HepG2 (cell line): ENCODE results near the gene PRKCD. TPM values are rescaled to one million over a fixed set of nuclear protein-coding genes. Genes with fewer than 3 reads are reported as not detected.

Experiments used
- ATAC-seq: fragments of 200-7000 bp; cut with Tn5 transposase; 3 replicates; pipeline ENCODE4 v1.9.1; 2020; ENCODE audit warnings: mild to moderate bottlenecking, moderate library complexity
- BruUV-seq: library from RNA; stranded (reverse); fragments of 400-500 nt; replicated peaks from 2 replicates; lab custom pipeline; 2021; lab: Mats Ljungman, UMichigan
- CTCF ChIA-PET: fragments of 300-600 bp; formaldehyde crosslinking; extraction: SDS; loops from one replicate; lab custom pipeline; 2021; ENCODE audit warnings: low total read pairs, inconsistent platforms, low intra/inter-chr PET ratio; lab: Yijun Ruan, JAX
- POLR2A ChIA-PET: fragments of 350-600 bp; sonication (Branson Sonifier 250); formaldehyde crosslinking; loops from one replicate; lab custom pipeline; 2020; ENCODE audit warnings: antibody characterized with exemption, inconsistent platforms; lab: Yijun Ruan, JAX
- DNase-seq: peaks from one replicate; pipeline ENCODE4 v3.0.0-alpha.2; 2015; ENCODE audit warnings: low spot score
- FAIRE-seq: peaks from 3 replicates; lab custom pipeline; 2011; peaks lifted over from hg19 to GRCh38; lab: Jason Lieb, UNC
- H2AFZ ChIP-seq: one replicate; pipeline ENCODE4 v1.6.1; 2011; ENCODE audit warnings: low read length, inconsistent platforms
- H3K27ac ChIP-seq: fragments of 300-600 bp; 3 replicates; pipeline ENCODE4 v1.8.0; 2011; ENCODE audit warnings: mixed run types, mild to moderate bottlenecking, mixed read lengths, low read length, inconsistent platforms; ENCODE audit not compliant: insufficient read depth; ENCODE audit errors: extremely low read length
- H3K27me3 ChIP-seq, 2 experiments: fragments of 200-600 bp in 1 of 2; 2 replicates in 1 of 2; 3 replicates in 1 of 2; pipeline versions ENCODE4 v1.6.0 to v1.8.0; 2011; ENCODE audit warnings: low read length in 2 of 2, mild to moderate bottlenecking in 2 of 2, moderate library complexity in 2 of 2, inconsistent platforms in 1 of 2; ENCODE audit not compliant: insufficient read depth in 2 of 2, control insufficient read depth in 1 of 2
- H3K36me3 ChIP-seq, 2 experiments: fragments of 200-600 bp in 1 of 2; replicated peaks in 1 of 2; 2 replicates in 1 of 2; 3 replicates in 1 of 2; pipeline versions ENCODE4 v1.5.1 to v1.8.0; 2011; ENCODE audit warnings: low read length in 2 of 2, inconsistent platforms in 1 of 2; ENCODE audit not compliant: insufficient read depth in 2 of 2, control insufficient read depth in 1 of 2
- H3K4me1 ChIP-seq: 2 replicates; pipeline ENCODE4 v1.5.1; 2012; ENCODE audit warnings: low read length, inconsistent platforms; ENCODE audit not compliant: insufficient read depth
- H3K4me2 ChIP-seq: 2 replicates; pipeline ENCODE4 v1.6.0; 2011; ENCODE audit warnings: low read depth, low read length, inconsistent platforms
- H3K4me3 ChIP-seq, 3 experiments: fragments of 200-600 bp in 1 of 3; sonication (generic), shearing (Covaris generic) in 1 of 3; replicated peaks in 1 of 3; 2 replicates each; pipeline ENCODE4 v1.5.1; 2011 to 2016; ENCODE audit warnings: low read length in 3 of 3, inconsistent platforms in 2 of 3, low read depth in 2 of 3, mild to moderate bottlenecking in 2 of 3, control low read depth in 1 of 3, mixed read lengths in 1 of 3; ENCODE audit not compliant: insufficient read depth in 1 of 3
- H3K79me2 ChIP-seq: one replicate; pipeline ENCODE4 v1.6.1; 2011; ENCODE audit warnings: low read length, inconsistent platforms; ENCODE audit not compliant: insufficient read depth
- H3K9ac ChIP-seq: 2 replicates; pipeline ENCODE4 v1.6.0; 2011; ENCODE audit warnings: mild to moderate bottlenecking, low read depth, low read length, inconsistent platforms; ENCODE audit not compliant: insufficient read depth
- H3K9me3 ChIP-seq: 2 replicates; pipeline ENCODE4 v1.5.1; 2012; ENCODE audit warnings: mild to moderate bottlenecking, low read length
- H4K20me1 ChIP-seq: 2 replicates; pipeline ENCODE4 v1.6.0; 2011; ENCODE audit warnings: inconsistent platforms, mild to moderate bottlenecking, low read length, moderate library complexity; ENCODE audit not compliant: insufficient read depth
- AGO2 ChIP-seq: fragments of 200-400 bp; formaldehyde crosslinking; optimal IDR thresholded peaks from 2 replicates; pipeline ENCODE3; 2017; ENCODE audit warnings: mild to moderate bottlenecking, low read depth, low read length, moderate library complexity
- ETS1 ChIP-seq: sonication (generic); formaldehyde crosslinking; IDR thresholded peaks from 2 replicates; pipeline ENCODE4 v1.4.0; 2020; ENCODE audit warnings: missing genetic modification reagents
- HNF1B ChIP-seq: sonication (generic); formaldehyde crosslinking; IDR thresholded peaks from 2 replicates; pipeline ENCODE4 v1.5.1; 2020; ENCODE audit warnings: mild to moderate bottlenecking, moderate library complexity, missing genetic modification reagents
- HNRNPLL ChIP-seq: fragments of 200-400 bp; formaldehyde crosslinking; IDR thresholded peaks from 2 replicates; pipeline ENCODE4 v1.6.1; 2017; ENCODE audit warnings: mild to moderate bottlenecking, low read depth, low read length; ENCODE audit not compliant: poor library complexity, severe bottlenecking
- POLR2A ChIP-seq, 2 experiments: IDR thresholded peaks; 2 replicates each; pipeline ENCODE4 v1.6.1; 2011; ENCODE audit warnings: low read depth in 2 of 2, low read length in 2 of 2, mild to moderate bottlenecking in 1 of 2, moderate library complexity in 1 of 2; ENCODE audit not compliant: insufficient read depth in 1 of 2
- THAP8 ChIP-seq: sonication (generic); formaldehyde crosslinking; IDR thresholded peaks from 2 replicates; pipeline ENCODE4 v1.5.1; 2020; ENCODE audit warnings: missing genetic modification reagents, mild to moderate bottlenecking, borderline replicate concordance
- ZNF740 ChIP-seq: sonication (generic); formaldehyde crosslinking; IDR thresholded peaks from 2 replicates; pipeline ENCODE4 v1.4.0; 2020; ENCODE audit warnings: missing genetic modification reagents
- WGBS: methylation state at CpG from one replicate; pipeline ENCODE4 v1.1.6; 2017; ENCODE audit warnings: low lambda C conversion rate; 5-methylcytosine and 5-hydroxymethylcytosine counted together
- in situ Hi-C: cut with HindIII; loops from 2 replicates; pipeline ENCODE4 v1.10.0; 2017; ENCODE audit warnings: low pct_unique_long_range_greater_than_20kb; ENCODE audit not compliant: extremely low pct_ligation_motif_present
- intact Hi-C: fragments of 100-400 bp; cut with micrococcal nuclease; formaldehyde crosslinking; loops from one replicate; pipeline ENCODE4 v1.10.0; 2022; ENCODE audit not compliant: unreplicated experiment
- polyA plus RNA-seq, 8 experiments: library from polyadenylated mRNA; depleted of rRNA in 3 of 8; stranded (reverse) in 7 of 8; unstranded in 1 of 8; fragments of >200 nt; fragmentation: Illumina TruSeq in 4 of 8; extraction: Trizol in 4 of 8; gene quantifications; 2 replicates each; pipeline versions ENCODE4 v1.2.1 to v1.2.3, GENCODE V29; 2011 to 2016; ENCODE audit warnings: low read depth in 4 of 8, missing spikeins in 1 of 8, mixed read lengths in 1 of 8; ENCODE audit not compliant: insufficient read depth in 1 of 8
- total RNA-seq, 5 experiments: library from RNA; depleted of rRNA; stranded (reverse); fragments of >200 nt; fragmentation: Illumina TruSeq; extraction: Trizol; gene quantifications; 2 replicates each; pipeline ENCODE4 v1.2.3, GENCODE V29; 2016; ENCODE audit warnings: low read depth in 1 of 5

The PRKCD gene
- total and polyA plus RNA-seq, 2 of the 13 experiments (the other 11 are each of a cell fraction or from before 2014, with no cell fraction given), result 1.6 to 40.7 TPM

- no peak overlapping the region for H3K4me3 ChIP-seq
- TF ChIP-seq THAP8 (CRISPR knock-in tag) (no peak), AGO2 (peak; percentile 84), HNRNPLL (no peak)
- TF ChIP-seq, all 625 proteins: peak for 1
- peaks cover 49 to 80% of the 10 kb centered on the region in 2 experiments for H3K36me3 ChIP-seq
- no peaks in the 10 kb centered on the region for H3K79me2 ChIP-seq
- H3K4me1 ChIP-seq, result peaks cover 50% of the 10 kb centered on the region
- DNase-seq, result no peak
- H3K27me3 ChIP-seq, result no peaks in the 10 kb centered on the region
- no peak for ATAC-seq
- H3K9ac ChIP-seq, result no peak overlapping the region
- ChIA-PET POLR2A (no interaction called here), CTCF (no interaction called here)
- in situ Hi-C loops (no loop called here), intact Hi-C loops (no loop called here)
- no peak overlapping the region for H3K4me2 ChIP-seq
- WGBS, result 98% methylated on average over 9 of the region's 17 CpGs
- no peak overlapping the region for H2AFZ ChIP-seq
- peak overlapping the region; percentile 53 for H3K27ac ChIP-seq
- H4K20me1 ChIP-seq, result 0 out of 2 replicates have a peak, but pooled peaks cover 3% of the 10 kb centered on the region
- FAIRE-seq, result no peak
- H3K9me3 ChIP-seq, result no peaks in the 10 kb centered on the region
- no TSS peak for BruUV-seq
These were observed 65.9 kb downstream of the PRKCD start for GRCh38 chr3:53226841-53227407.

GRCh38 chr3:53227993-53228885, 67.2 kb downstream of the PRKCD start:
- CTCF ChIA-PET, result no interaction called here

More at GRCh38 chr3:53227993-53228885, 67.2 kb downstream of the PRKCD start:
- no peak for DNase-seq
- BruUV-seq, result no TSS peak
- no peak overlapping the region for H3K9ac ChIP-seq
- no peaks in the 10 kb centered on the region for H3K79me2 ChIP-seq
- TF ChIP-seq POLR2A (IDR thresholded peaks at IDR 0.05; ENCODE audit: insufficient read depth in 1 of 2, low read depth in 2 of 2, low read length in 2 of 2) (peak in 1 of 2 experiments; percentile 27; a peak in 1 of 4 replicates), HNF1B (no peak), ZNF740 (no peak), ETS1 (no peak)
- TF ChIP-seq, all 625 proteins: peak for 1
- in situ Hi-C loops, result no loop called here
- Histone ChIP-seq H3K4me2 (no peak overlapping the region), H3K9me3 (no peaks in the 10 kb centered on the region), H3K4me1 (peaks cover 37% of the 10 kb centered on the region), H3K4me3 (no peak overlapping the region), H2AFZ (no peak overlapping the region), H4K20me1 (0 out of 2 replicates have a peak, but pooled peaks cover 3% of the 10 kb centered on the region), H3K36me3 (peaks cover 58 to 92% of the 10 kb centered on the region in 2 experiments), H3K27ac (no peak overlapping the region), H3K27me3 (no peaks in the 10 kb centered on the region)
- WGBS, result 90% methylated on average over 14 of the region's 24 CpGs
- FAIRE-seq (no peak), ATAC-seq (no peak)
- intact Hi-C loops, result no loop called here
- POLR2A ChIA-PET, result no interaction called here
